Measurements from ENCODE around the gene CCDC47.

CCDC47 gene

GRCh38 chr17:63783522-63783921 is 10.1 kb upstream of the CCDC47 start:
- no peak for DNase-seq

- no peak for DNase-seq
Measured at GRCh38 chr17:63780928-63781327, 7.5 kb upstream of the CCDC47 start.

- no peak for DNase-seq
Measured at GRCh38 chr17:63780507-63780906, 7.1 kb upstream of the CCDC47 start.

- DNase-seq: no peak
Measured at GRCh38 chr17:63775420-63775819, 2.0 kb upstream of the CCDC47 start.

GRCh38 chr17:63774969-63775265 is 1.5 kb upstream of the CCDC47 start:
- DNase-seq: peak in 3 of 6 experiments; percentile 6 to 23 (median 14)

- DNase-seq: peak in 2 of 6 experiments; percentile 30 to 65
Measured at GRCh38 chr17:63774141-63774968, 958 bp upstream of the CCDC47 start, which contains the start of gene DDX42. DDX42 (plus strand) TSS chr17:63774170; CDS start chr17:63787050, 12,880 bp downstream.

- no peak for DNase-seq
Measured at GRCh38 chr17:63772801-63773271, 561 bp downstream of the CCDC47 start.

- no peak for DNase-seq
Measured at GRCh38 chr17:63768433-63768832, 5.0 kb downstream of the CCDC47 start.

- no peak for DNase-seq
Measured at GRCh38 chr17:63766754-63767153, 6.6 kb downstream of the CCDC47 start.

GRCh38 chr17:63764716-63765115 is 8.7 kb downstream of the CCDC47 start:
- no peak for DNase-seq

- DNase-seq: no peak
Measured at GRCh38 chr17:63762161-63763078, 11.0 kb downstream of the CCDC47 start.

- no peak for DNase-seq
Measured at GRCh38 chr17:63760771-63761539, 12.4 kb downstream of the CCDC47 start.

GRCh38 chr17:63758428-63758827 is 15.0 kb downstream of the CCDC47 start:
- DNase-seq: no peak

GRCh38 chr17:63754046-63754445 is 19.4 kb downstream of the CCDC47 start:
- no peak for DNase-seq

GRCh38 chr17:63753215-63753614 is 20.2 kb downstream of the CCDC47 start:
- no peak for DNase-seq

GRCh38 chr17:63752707-63753106 is 20.7 kb downstream of the CCDC47 start:
- no peak for DNase-seq

- DNase-seq: peak in 5 of 6 experiments; percentile 5 to 37 (median 11)
Measured at GRCh38 chr17:63751806-63752205, 21.6 kb downstream of the CCDC47 start.

GRCh38 chr17:63741408-63742173 is 31.8 kb downstream of the CCDC47 start, which contains the start of gene STRADA:
STRADA (minus strand) TSS chr17:63741799; CDS start chr17:63728369, 13,430 bp downstream.
- peak; percentile 94 to 98 (median 97) for DNase-seq

- peak in 1 of 6 experiments; percentile 32 for DNase-seq
Measured at GRCh38 chr17:63741143-63741407, 32.3 kb downstream of the CCDC47 start.

- peak in 2 of 6 experiments; percentile 13 to 47 for DNase-seq
Measured at GRCh38 chr17:63740464-63741142, 32.8 kb downstream of the CCDC47 start.

GRCh38 chr17:63735691-63736090 is 37.7 kb downstream of the CCDC47 start:
- no peak for DNase-seq

GRCh38 chr17:63722403-63722802 is 51.0 kb downstream of the CCDC47 start:
- no peak for DNase-seq
